HepG2 (cell line): ENCODE results near the gene CYBRD1.

ENCODE experiments used
- CENPX ChIP-seq: sonication (generic); formaldehyde crosslinking; IDR thresholded peaks from 2 replicates; pipeline ENCODE4 v1.9.0; 2021; ENCODE audit warnings: mild to moderate bottlenecking, missing genetic modification reagents, moderate library complexity
- CTCF ChIP-seq: sonication (generic); formaldehyde crosslinking; IDR thresholded peaks from 2 replicates; pipeline ENCODE4 v1.5.0; 2020; ENCODE audit warnings: mild to moderate bottlenecking, missing genetic modification reagents, moderate library complexity
- FOXJ3 ChIP-seq: sonication (generic); formaldehyde crosslinking; IDR thresholded peaks from 2 replicates; pipeline ENCODE4 v1.4.0; 2020; ENCODE audit warnings: missing genetic modification reagents, mild to moderate bottlenecking, borderline replicate concordance
- FOXK1 ChIP-seq: sonication (generic); formaldehyde crosslinking; IDR thresholded peaks from 2 replicates; pipeline ENCODE4 v1.4.0; 2020; ENCODE audit warnings: low read depth, missing genetic modification reagents, borderline replicate concordance
- HDAC2 ChIP-seq: sonication (generic); formaldehyde crosslinking; IDR thresholded peaks from 2 replicates; pipeline ENCODE4 v1.4.0; 2020; ENCODE audit warnings: missing genetic modification reagents
- NR2F6 ChIP-seq, 2 experiments: IDR thresholded peaks; 2 replicates each; pipeline ENCODE4 v1.6.1; 2016; ENCODE audit warnings: antibody characterized with exemption in 1 of 2, mild to moderate bottlenecking in 1 of 2
- POLR2A ChIP-seq, 2 experiments: IDR thresholded peaks; 2 replicates each; pipeline ENCODE4 v1.6.1; 2011; ENCODE audit warnings: low read depth in 2 of 2, low read length in 2 of 2, mild to moderate bottlenecking in 1 of 2, moderate library complexity in 1 of 2; ENCODE audit not compliant: insufficient read depth in 1 of 2
- PREB ChIP-seq: sonication (generic); formaldehyde crosslinking; IDR thresholded peaks from 2 replicates; pipeline ENCODE4 v1.4.0; 2020; ENCODE audit warnings: missing genetic modification reagents
- ZNF224 ChIP-seq: sonication (generic); formaldehyde crosslinking; IDR thresholded peaks from 2 replicates; pipeline ENCODE4 v1.5.0; 2020; ENCODE audit warnings: mild to moderate bottlenecking, missing genetic modification reagents
- ZNF646 ChIP-seq: sonication (generic); formaldehyde crosslinking; IDR thresholded peaks from 2 replicates; pipeline ENCODE4 v1.9.0; 2021; ENCODE audit warnings: mild to moderate bottlenecking, missing genetic modification reagents

GRCh38 chr2:171516793-171517192 is 5.5 kb upstream of the CYBRD1 start:
- no peak for TF ChIP-seq FOXK1 (CRISPR knock-in tag)
- TF ChIP-seq HDAC2, result no peak
- TF ChIP-seq ZNF224, result no peak
- TF ChIP-seq NR2F6 (IDR thresholded peaks at IDR 0.05), result no peak
- no peak for TF ChIP-seq NR2F6 (CRISPR knock-in tag; IDR thresholded peaks at IDR 0.05)
- TF ChIP-seq ZNF646 (CRISPR knock-in tag), result no peak
- no peak for TF ChIP-seq POLR2A (IDR thresholded peaks at IDR 0.05; ENCODE audit: insufficient read depth in 1 of 2, low read depth in 2 of 2, low read length in 2 of 2)
- no peak for TF ChIP-seq CENPX (CRISPR knock-in tag)
- TF ChIP-seq PREB (CRISPR knock-in tag), result no peak
- no peak for TF ChIP-seq FOXJ3 (CRISPR knock-in tag)
- TF ChIP-seq CTCF (CRISPR knock-in tag), result no peak
